Iris pigment epithelial cell (primary cell): ENCODE measurements around the gene ROMO1.

Source experiments
- DNase-seq: peaks from one replicate; pipeline ENCODE4 v3.0.0-alpha.2; 2011; ENCODE audit warnings: low read depth

ROMO1 gene

DNA sequence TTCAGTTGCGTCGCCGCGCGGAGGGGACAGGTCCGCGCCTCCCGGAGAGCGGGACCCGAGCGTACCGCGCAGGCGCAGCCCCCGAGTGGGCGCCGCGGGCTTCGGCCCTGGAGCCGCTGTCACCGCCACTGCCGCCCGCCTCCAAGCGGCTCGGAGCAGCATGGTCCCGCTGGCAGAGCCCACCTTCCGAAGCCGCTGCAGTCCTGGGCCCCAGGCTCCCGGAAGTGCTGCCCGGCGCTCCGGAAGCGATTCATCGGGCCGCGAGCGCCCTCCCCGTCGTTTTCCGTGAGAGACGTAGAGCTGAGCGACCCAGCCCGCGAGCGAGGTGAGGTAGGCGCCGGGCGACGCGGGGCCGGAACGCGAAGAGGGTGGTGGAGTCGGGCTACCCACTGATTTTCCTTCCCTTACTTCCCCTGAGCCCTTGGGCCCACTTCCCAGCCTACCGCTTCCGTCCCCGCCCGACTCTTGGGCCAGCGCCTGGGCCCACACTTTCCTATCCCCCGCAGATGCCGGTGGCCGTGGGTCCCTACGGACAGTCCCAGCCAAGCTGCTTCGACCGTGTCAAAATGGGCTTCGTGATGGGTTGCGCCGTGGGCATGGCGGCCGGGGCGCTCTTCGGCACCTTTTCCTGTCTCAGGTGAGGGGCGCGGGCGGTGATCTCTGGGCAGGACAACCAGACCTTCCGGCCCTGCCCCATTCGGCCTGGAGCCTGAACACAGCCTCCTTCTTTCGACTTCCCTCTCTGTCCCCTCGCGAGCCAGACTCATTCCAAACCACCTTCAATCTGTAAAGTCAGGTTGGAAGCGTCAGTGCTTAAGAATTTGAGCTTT is at the start of gene ROMO1, which contains the start of gene NFS1:
Gene ROMO1, plus strand, starts transcription at position 279 of the 830 bp plus-strand sequence. Its CDS starts 228 bp downstream, at position 507.
Gene NFS1, minus strand, starts transcription at position 226 of the 830 bp plus-strand sequence. Its CDS starts 64 bp downstream, at position 162.
- DNase-seq, result peak; percentile 84

DNA sequence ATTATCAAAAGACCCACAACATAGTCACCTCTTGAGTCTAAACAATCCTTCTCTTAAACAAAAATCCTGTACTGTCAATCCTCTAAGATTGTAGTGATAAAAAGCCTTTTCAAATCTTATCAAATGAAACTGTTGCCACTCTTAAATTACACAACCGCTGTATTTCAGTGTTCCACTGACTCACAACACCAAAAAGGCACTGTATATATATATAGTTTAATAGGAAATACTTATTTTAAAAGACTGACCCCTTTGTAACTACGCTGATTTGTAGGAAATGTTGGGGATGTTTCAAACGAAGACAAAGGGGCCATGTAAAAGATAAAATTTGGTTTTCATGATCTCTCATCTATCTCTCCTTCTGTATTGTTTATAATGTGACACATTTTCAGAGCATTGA is 48.6 kb upstream of the ROMO1 start:
- no peak for DNase-seq

GRCh38 chr20:35651958-35652357 is 47.2 kb upstream of the ROMO1 start:
- DNase-seq, result no peak

DNA sequence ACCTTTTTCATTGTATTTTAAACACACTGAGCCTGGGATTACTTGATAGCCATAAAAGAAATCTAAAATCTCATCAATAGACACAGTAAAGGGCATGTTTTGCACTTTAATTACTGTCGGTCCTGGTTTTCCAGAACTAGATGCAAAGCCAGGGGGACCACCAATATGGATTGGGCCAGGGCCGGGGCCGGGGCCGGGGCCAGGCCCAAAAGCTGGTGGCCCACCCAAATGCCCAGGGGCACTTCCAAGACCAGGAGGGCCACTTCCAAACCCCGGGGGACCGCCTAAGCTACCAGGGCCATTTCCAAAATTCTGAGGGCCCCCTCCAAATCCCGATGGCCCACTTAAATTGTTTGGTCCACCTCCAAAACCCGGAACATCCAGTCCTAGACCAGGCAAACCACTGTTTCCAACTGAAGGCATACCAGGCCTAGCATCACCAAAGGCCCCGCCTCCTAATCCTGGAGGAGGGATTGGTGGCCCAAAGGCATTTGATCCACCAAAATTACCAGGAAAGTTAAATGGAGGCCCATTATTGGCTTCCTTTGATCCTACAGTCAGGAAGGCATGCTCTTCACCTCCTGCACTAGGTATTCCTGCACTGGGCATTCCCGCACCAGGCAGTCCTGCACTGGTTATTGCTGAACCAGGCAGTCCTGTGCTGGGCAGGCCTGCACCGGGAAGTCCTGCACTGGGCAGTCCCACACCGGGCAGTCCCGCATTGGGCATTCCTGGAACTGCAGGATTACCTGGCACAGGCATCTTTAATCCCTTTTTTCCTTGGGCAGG is 46.4 kb upstream of the ROMO1 start:
- no peak for DNase-seq

DNA sequence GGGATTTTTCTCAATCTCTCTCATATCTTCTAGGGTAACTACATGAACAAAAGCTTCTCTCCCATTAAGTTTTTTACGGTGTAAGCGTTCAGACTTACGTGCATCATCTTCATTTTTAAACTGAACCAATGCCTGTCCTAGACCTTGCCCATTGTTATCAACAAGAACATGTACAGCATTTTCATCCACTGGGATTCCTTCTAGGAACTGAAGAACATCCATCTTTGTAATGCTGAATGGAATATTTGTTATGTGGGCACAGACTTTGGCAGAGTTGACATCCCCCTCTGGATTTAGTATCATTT is 45.8 kb upstream of the ROMO1 start:
- DNase-seq, result no peak

GRCh38 chr20:35653893-35654292 is 45.3 kb upstream of the ROMO1 start:
- DNase-seq, result no peak

GRCh38 chr20:35654415-35654814 is 44.8 kb upstream of the ROMO1 start:
- DNase-seq, result no peak

- no peak for DNase-seq
Measured at GRCh38 chr20:35657271-35657670, 41.9 kb upstream of the ROMO1 start.

GRCh38 chr20:35660122-35660937 is 38.9 kb upstream of the ROMO1 start:
- DNase-seq, result no peak

DNA sequence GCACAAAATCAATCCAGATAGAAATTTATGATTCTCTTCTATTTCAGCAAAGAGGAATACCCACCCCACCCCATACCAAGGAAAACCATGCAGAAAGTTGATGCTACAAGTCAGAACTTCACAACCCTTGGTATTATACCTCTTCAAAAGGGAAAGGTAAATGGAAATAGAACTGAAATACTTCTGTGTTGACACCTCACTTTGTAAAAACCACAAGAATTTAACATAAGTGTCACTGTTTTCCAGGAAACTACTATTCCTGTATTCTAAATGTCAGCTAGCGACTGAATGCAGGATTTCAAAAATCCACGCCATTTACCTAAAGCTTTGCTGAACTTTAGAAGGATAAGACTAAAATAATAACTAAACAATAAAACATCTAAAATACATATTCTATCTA is 38.2 kb upstream of the ROMO1 start:
- peak; percentile 24 for DNase-seq

GRCh38 chr20:35661908-35662307 is 37.3 kb upstream of the ROMO1 start:
- DNase-seq, result no peak

DNA sequence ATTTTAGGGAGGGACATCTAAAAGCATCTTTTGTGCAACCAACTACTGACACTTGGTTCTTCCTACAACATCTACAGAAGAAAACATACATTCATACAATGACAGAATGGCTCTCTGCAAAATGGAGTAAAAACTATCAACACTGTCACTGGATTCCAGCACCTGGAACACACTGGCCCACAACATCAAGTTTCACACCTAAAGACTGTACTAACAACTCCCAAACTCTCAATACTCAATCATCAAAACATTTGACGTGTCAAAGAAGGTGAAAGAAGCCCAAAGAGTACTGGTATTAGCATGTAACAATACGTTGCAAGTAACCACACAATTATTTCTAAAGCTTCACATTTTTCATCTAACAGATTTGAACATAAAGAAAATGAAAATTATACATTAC is 36.7 kb upstream of the ROMO1 start:
- DNase-seq, result no peak

DNA sequence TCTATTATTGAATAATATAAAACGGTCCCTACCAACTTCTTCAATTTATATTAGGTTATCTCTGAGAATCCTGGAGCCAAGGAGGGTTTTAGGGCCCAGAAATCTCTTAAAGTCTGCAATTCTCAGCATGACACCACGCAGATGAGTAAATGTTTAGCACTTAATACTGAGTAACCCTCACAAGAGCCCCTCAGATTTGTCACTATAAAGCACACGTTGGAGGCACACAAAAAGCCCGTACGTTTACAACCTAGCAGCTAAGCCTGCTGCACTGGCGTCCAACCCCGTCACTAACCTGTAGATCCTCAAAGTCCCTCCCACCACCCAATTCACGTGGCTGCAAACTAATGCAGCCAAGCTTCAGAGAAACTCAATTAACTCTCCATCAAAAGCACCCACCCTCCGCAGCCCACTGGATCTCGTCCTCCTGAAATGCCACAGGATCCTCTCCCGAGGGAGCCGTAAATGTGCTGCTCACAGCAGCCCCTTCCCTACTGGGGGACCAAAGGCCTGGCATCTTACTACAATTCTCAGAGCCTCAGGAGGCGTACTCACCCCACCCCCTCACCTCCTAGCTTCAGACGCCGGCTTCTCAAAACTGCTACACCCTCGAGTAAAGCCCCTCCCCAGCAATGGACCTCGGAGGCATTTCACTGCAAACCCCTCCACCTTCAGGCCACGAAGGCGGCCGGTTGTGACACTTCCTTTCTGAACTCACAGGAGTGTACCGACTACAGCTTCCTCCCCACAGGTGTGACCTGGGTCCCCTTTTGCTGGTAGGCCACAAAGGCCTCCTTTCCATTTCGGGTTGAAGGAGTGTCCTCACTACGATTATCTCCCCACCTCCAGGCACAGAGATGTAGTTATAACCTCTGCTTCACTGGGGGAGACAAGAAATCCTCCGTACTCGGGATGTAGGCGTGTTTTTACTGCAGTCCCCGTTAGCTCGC is 35.4 kb upstream of the ROMO1 start:
- DNase-seq, result peak; percentile 37

- peak; percentile 91 for DNase-seq
Measured at GRCh38 chr20:35664466-35665206, 34.6 kb upstream of the ROMO1 start, which contains the start of the genes CPNE1 and RBM12. Gene CPNE1 (minus strand): TSS chr20:35664900. CDS start chr20:35632923, 31,977 bp downstream. Gene RBM12 (minus strand): TSS chr20:35664900. CDS start chr20:35655322, 9,578 bp downstream.

DNA sequence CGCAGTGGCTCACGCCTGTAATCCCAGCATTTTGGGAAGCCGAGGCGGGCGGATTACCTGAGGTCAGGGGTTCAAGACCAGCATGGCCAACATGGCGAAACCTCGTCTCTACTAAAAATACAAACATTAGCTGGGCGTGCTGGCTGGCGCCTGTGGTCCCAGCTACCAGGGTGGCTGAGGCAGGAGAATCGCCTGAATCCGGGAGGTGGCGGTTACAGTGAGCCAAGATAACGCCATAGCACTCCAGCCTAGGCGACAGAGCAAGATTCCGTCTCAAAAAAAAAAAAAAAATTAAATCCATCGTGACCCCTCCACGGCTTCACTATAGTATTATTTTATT is 33.3 kb upstream of the ROMO1 start:
- no peak for DNase-seq

GRCh38 chr20:35669221-35669620 is 30.0 kb upstream of the ROMO1 start:
- DNase-seq, result no peak

DNA sequence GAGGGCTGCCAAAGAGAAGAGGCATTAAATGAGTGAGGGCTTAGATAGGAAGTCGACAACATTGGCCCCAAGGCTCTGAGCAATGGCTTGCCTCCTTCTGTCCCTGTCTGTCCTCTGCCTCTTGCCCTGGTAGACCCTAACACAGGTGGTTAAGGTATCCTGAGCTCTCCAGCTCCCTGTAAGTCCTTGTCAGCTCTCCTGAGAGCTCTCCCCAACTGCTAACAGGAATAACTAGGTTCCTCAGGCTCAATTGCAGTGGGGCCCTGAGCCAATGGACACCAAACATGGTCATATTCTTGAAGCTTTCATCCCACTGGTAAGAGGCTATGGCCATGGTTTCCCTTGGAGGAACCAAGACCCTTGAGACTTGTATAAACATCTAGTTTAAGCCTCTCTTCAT is 29.5 kb upstream of the ROMO1 start:
- DNase-seq, result no peak

DNA sequence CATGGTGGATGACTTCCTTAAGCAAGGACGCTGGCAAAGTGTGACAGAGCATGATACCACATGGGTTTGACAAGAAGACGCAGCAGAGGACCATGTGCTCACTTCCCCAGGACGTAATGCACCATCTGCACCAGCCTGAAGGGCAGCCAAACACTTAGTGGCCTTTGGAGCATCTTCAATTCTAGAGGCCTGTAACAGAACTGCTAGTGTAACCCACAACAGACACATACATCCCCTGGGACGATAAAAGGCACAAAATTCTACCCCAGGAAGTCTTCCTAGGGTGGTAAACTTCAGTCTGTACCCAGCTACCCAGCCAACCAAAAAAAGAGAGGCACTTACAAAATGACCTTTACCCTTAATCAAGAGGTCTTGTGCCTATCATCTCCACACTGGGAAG is 25.3 kb upstream of the ROMO1 start:
- no peak for DNase-seq

GRCh38 chr20:35674921-35675320 is 24.3 kb upstream of the ROMO1 start:
- no peak for DNase-seq

GRCh38 chr20:35680452-35681183 is 18.6 kb upstream of the ROMO1 start:
- no peak for DNase-seq
